WI38 (cell line): ENCODE results near the gene RNF175.

Experiments used
- H3K4me3 ChIP-seq: 2 replicates; pipeline ENCODE4 v1.5.1; 2011; ENCODE audit warnings: low read depth, mild to moderate bottlenecking, control low read depth, low read length
- TF ChIP-seq, protein P1 (sequence below): IDR thresholded peaks from 2 replicates; pipeline ENCODE4 v1.5.1; 2012; ENCODE audit warnings: low read depth, mild to moderate bottlenecking, control low read depth, low read length

Gene RNF175

DNA sequence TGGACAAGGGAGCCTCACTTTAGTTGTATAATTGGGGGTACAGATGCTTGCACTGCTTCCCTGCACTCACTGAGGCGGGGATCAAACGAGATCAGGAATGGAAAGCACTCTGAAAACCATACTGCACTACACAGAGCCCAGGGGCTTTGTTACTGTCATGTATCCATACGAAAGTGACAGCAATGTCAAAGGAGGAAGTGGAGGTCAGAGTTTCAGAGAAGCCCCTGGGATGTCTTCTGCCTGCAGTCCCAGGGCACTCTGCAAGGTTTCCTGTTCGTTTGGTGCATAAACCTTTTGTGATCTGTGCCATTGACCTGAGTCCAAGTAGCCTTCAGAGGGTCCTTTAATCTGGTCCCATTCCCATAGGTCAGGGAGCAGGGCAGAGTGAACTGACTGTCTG, 31.2 kb downstream of the RNF175 start:
- no peak overlapping the region for H3K4me3 ChIP-seq
- TF ChIP-seq, protein P1, sequence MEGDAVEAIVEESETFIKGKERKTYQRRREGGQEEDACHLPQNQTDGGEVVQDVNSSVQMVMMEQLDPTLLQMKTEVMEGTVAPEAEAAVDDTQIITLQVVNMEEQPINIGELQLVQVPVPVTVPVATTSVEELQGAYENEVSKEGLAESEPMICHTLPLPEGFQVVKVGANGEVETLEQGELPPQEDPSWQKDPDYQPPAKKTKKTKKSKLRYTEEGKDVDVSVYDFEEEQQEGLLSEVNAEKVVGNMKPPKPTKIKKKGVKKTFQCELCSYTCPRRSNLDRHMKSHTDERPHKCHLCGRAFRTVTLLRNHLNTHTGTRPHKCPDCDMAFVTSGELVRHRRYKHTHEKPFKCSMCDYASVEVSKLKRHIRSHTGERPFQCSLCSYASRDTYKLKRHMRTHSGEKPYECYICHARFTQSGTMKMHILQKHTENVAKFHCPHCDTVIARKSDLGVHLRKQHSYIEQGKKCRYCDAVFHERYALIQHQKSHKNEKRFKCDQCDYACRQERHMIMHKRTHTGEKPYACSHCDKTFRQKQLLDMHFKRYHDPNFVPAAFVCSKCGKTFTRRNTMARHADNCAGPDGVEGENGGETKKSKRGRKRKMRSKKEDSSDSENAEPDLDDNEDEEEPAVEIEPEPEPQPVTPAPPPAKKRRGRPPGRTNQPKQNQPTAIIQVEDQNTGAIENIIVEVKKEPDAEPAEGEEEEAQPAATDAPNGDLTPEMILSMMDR: no peak

DNA sequence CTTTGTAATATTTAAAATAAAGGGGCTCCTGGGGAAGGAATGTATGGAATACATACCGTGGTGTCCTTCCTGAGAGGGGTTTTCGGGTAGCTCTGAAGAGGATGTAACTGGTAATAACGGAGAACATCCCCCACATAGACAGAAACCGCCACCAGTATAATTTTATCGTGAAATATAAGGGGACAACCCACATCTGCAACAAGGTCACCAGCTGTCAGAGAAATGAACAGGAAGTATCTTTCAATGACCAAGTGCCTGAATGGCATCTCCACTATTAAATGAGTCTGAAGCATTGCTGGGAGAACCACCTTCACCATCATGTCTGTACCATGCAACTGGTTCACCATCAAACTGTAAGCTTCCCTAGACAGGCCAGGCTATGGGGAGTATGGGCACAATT, 31.7 kb downstream of the RNF175 start:
- H3K4me3 ChIP-seq: no peak overlapping the region
- TF ChIP-seq, protein P1: no peak

DNA sequence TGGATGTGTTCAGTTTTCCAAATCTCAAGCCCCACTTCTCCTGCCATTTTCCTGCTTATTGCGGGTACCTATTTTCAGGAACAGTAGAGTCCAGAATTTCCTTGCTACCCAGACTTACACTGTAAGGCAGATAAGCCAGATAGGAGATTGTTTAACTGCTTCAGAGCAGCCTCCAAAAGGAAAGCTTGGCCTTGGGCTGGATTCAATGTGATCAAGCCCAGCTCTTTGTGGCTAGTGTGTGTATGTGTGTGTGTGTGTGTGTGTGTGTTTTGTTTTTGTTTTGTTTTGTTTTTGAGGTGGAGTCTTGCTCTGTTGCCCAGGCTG, 34.0 kb downstream of the RNF175 start:
- TF ChIP-seq, protein P1: no peak

DNA sequence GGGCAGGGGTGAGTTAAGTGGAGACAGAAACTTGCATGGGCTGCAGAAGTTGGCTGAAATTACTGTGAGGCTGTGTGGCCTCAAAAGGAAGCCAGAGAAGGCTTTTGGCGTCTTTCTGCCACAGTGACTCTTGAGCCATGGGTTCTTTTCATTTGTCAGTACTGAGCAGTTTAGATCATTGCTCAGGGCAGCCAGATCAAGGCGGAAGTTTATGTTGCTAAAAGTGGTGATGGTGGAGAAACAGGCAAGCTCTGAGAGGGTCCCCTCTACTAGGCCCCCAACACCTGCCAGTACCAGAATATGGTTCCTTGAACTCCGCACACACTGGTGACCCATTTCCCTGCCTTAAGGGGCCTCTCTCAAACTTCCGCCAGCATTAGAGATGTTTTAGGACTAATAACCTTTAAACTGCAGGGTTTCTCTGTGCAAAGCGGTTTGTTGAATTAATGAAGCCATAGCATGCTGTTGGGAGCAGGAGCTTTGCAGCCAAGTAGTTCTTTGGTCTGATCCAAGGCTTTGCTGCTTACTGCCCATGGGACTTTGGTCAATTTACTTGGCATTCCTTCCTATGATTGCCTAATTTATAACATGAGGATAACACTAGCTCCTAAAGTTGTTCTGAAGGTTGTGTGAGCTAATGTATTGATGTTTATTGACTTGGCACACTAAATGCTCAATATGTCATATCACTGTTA, 34.5 kb downstream of the RNF175 start:
- TF ChIP-seq, protein P1: no peak
- H3K4me3 ChIP-seq: no peak overlapping the region

More for the DNA sequence above, 34.0 kb downstream of the RNF175 start:
- no peak overlapping the region for H3K4me3 ChIP-seq

DNA sequence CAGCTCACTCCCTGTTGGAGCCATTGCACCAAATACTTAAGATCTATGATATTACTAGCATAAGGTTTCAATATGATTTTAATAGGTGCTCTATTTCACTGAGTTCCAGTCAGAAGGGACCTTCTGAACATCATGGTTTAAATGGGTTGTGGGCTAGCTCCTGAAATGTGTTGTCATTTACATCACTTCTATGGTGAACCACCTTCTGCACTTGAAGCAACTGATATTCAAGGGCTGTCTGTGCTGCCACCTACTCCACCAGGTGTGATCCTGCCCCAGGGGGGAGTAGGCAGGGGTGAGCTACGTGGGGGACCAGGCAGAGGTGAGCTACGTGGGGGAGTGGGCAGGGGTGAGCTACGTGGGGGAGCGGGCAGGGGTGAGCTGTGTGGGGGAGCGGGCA, 35.2 kb downstream of the RNF175 start:
- TF ChIP-seq, protein P1: no peak
- no peak overlapping the region for H3K4me3 ChIP-seq

DNA sequence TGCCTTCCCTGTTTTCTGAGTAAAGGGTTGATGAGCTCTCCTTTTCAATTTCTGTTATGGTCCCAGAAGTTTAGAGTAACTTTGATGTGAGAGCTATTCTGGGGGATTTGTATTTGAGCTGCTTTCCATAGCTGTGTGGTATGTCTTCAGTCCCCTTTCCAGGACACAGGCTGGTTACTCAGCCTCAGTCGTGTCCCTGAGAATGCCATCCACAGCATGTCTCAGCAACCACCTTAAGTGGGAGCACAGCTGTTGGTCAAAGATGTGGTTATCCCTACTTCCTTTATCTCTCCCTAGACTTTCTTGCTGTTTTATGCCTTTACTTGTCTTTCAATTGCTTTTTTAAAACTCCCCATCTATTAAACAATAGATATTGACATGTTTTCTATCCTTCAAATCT, 37.8 kb downstream of the RNF175 start:
- H3K4me3 ChIP-seq: no peak overlapping the region
- TF ChIP-seq, protein P1: no peak

DNA sequence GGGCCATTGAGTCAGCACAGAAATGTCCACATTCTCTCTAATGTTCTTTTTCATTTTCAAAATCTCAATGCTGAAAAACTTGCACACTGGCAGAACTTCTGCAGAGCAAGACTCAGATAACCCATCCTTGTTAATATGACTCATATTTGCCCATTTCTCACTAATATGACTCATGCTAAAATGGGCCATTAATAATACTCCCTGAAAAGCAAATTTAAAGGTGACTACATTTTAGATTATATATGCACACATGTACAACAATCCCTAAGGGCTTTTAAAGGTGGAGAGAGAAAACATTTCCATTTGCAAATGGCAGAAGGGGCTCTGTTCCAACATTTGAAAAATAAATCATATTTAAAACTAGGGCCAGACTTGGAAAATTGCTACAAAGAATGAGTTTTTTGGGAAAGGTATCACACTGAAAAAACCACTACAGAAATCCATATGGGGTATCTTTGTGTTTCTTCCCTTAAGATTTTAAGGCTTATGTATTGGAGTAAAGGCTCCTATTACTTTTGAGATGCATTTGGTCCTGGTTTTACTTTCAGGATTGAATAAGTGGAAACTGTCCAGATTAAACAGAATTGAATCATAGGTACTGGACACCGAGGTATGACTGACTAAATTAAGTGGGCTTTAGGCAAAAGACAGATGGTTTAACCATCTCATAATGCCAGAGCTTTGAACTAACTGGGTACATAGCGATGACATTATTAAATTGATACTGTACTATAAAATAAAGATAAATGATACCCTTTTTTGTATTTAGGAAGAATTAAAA, 45.8 kb downstream of the RNF175 start:
- H3K4me3 ChIP-seq: no peak overlapping the region
- TF ChIP-seq, protein P1: no peak
